ENCODE measurements around the gene SLC29A4. TPM values are rescaled to one million over a fixed set of nuclear protein-coding genes. Genes with fewer than 3 reads are reported as not detected.

The SLC29A4 gene
- total RNA-seq, 2 experiments from 2014 or later, result 0.06 to 0.67 TPM

DNA sequence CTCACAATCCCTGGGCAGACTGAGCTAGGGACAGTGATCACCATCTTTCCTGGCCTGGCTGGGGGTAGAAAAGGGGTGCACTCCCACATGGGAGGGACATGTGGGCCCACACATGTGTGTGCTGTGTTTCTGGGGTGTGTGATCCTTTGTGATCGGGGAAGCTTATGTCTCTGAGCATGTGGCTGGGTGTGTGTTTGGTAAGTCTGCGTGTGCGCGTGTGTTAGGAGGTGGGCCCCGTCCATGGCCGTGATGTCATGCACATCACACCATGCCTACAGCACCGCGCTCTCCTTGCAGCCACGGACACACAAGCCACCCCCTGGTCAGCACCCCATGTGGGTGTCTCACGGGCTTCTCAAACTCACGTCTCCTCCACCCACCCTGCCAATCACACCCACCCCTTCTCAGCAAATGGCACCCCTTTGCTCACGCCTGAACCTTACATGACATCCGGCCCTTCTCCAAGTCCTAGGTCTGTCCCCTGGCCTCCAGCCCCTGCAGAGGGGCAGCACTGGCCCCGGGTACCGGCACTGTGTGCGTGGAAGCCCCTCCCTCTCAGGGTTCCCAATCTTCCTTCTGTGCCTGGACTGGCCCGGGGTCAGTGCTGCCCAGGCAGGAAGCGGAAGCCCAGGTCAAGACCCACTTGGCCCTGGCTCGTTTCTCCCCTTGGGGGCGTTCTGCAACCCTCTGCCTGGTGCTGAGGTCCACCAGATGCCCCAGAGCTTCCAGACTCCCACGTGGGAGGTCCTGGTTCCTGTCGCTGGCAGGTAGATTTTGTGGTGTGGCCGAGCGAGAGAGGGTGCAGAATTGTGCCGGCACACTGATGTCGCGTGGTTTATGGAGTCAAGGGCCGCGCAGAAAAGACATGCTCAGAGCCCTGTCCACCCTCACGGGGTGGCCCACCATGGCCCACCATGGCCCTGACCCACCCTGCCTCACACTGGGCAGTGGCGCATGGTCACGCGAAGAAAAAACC, 12.6 kb downstream of the SLC29A4 start:
- Histone ChIP-seq H4K20me1 (ENCODE audit: insufficient read depth, low read length) (no peaks in the 10 kb centered on the region), H3K79me2 (ENCODE audit: insufficient read depth, low read depth, low read length) (no peaks in the 10 kb centered on the region), H3K4me2 (ENCODE audit: low read length) (no peak overlapping the region), H3K27ac (ENCODE audit: low read depth, low read length, poor library complexity, severe bottlenecking) (no peak overlapping the region), H3K36me3 (ENCODE audit: insufficient read depth, low read length) (no peaks in the 10 kb centered on the region), H3K9me2 (ENCODE audit: insufficient read depth, low read length) (no peaks in the 10 kb centered on the region), H3K4me1 (ENCODE audit: insufficient read depth, low read length, poor library complexity, severe bottlenecking) (peaks cover 5% of the 10 kb centered on the region), H3K9me3 (ENCODE audit: low read length) (no peaks in the 10 kb centered on the region), H3K4me3 (ENCODE audit: low read depth, low read length, poor library complexity, severe bottlenecking) (no peak overlapping the region), H2AFZ (ENCODE audit: low read length) (no peak overlapping the region)
- no peak for TF ChIP-seq EZH2phosphoT487 (IDR thresholded peaks at IDR 0.05; ENCODE audit: borderline replicate concordance, low read depth, low read length)
- no peak for TF ChIP-seq CTCF (conservative IDR thresholded peaks at IDR 0.05; ENCODE audit: low read length)
- BruUV-seq (replicated peaks), result no TSS peak
- POLR2A ChIA-PET, result no interaction called here
- DNase-seq (ENCODE audit: low spot score), result no peak
- intact Hi-C loops (cut with micrococcal nuclease; ENCODE audit: unreplicated experiment), result no loop called here
- CTCF ChIA-PET (ENCODE audit: unreplicated experiment), result no interaction called here

DNA sequence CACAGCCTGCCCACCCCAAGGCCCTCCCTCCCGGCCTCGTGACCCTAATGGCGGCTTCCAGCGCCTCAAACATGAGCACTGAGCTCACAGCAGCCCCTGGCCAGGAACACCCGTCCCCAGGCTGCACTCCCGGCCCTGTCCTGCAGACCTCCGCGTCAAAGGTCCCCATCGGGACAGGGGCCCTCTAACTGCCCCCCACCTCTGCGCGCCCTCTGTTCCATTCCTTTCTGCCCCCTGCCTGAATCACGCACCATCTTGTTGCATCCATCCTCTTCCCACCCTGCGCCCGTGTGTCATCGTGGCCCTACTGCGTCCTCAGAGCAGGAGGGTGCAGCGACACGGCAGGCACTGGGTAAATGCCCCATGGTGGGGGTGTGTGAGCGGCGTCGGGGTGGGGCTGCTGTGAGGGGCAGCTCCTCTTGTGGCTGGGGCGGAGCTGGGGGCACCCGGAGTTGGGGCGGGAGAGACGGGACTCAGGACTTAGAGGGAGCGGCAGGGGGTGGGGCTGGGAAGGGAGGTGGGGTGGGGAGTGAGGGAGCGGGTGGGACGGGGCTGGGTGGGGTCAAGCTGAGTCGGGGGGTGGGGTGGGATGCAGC, 13.4 kb downstream of the SLC29A4 start:
- Histone ChIP-seq H3K27ac (ENCODE audit: low read depth, low read length, poor library complexity, severe bottlenecking) (no peak overlapping the region), H3K9me2 (ENCODE audit: insufficient read depth, low read length) (no peaks in the 10 kb centered on the region), H3K9me3 (ENCODE audit: low read length) (no peaks in the 10 kb centered on the region), H3K4me1 (ENCODE audit: insufficient read depth, low read length, poor library complexity, severe bottlenecking) (peaks cover 5% of the 10 kb centered on the region), H3K36me3 (ENCODE audit: insufficient read depth, low read length) (no peaks in the 10 kb centered on the region), H3K4me3 (ENCODE audit: low read depth, low read length, poor library complexity, severe bottlenecking) (no peak overlapping the region), H2AFZ (ENCODE audit: low read length) (no peak overlapping the region), H3K79me2 (ENCODE audit: insufficient read depth, low read depth, low read length) (no peaks in the 10 kb centered on the region), H3K4me2 (ENCODE audit: low read length) (no peak overlapping the region), H4K20me1 (ENCODE audit: insufficient read depth, low read length) (no peaks in the 10 kb centered on the region)
- POLR2A ChIA-PET, result no interaction called here
- BruUV-seq (replicated peaks), result no TSS peak
- CTCF ChIA-PET (ENCODE audit: unreplicated experiment), result no interaction called here
- TF ChIP-seq CTCF (conservative IDR thresholded peaks at IDR 0.05; ENCODE audit: low read length) (no peak), EZH2phosphoT487 (IDR thresholded peaks at IDR 0.05; ENCODE audit: borderline replicate concordance, low read depth, low read length) (no peak)
- intact Hi-C loops (cut with micrococcal nuclease; ENCODE audit: unreplicated experiment), result no loop called here
- DNase-seq (ENCODE audit: low spot score), result no peak

All from OCI-LY7 (cell line).